ENCODE measurements around the gene ECD.
"Not testable (repeated sequence)": the region's sequence is repeated elsewhere in the genome, so short reads cannot be mapped to it uniquely, and the experiment has no call there.

Gene ECD

GRCh38 chr10:73131913-73132686 lies 35.7 kb downstream of the ECD start:
- Mint-ChIP-seq H3K9me3 (no peaks in the 10 kb centered on the region), H3K4me1 (ENCODE audit: low read depth) (no peaks in the 10 kb centered on the region), H3K27ac (no peak overlapping the region), H3K36me3 (ENCODE audit: low read depth) (peaks cover 60% of the 10 kb centered on the region), H3K27me3 (no peaks in the 10 kb centered on the region), H3K4me3 (no peak overlapping the region)

GRCh38 chr10:73131301-73131700 lies 36.5 kb downstream of the ECD start:
- Mint-ChIP-seq H3K4me1 (ENCODE audit: low read depth) (no peaks in the 10 kb centered on the region), H3K27ac (no peak overlapping the region), H3K36me3 (ENCODE audit: low read depth) (peaks cover 61% of the 10 kb centered on the region), H3K9me3 (no peaks in the 10 kb centered on the region), H3K4me3 (no peak overlapping the region), H3K27me3 (no peaks in the 10 kb centered on the region)

GRCh38 chr10:73126343-73126742 lies 41.5 kb downstream of the ECD start:
- no peak overlapping the region for H3K4me3 Mint-ChIP-seq
- peaks cover 25% of the 10 kb centered on the region for H3K36me3 Mint-ChIP-seq (ENCODE audit: low read depth)
- H3K27ac Mint-ChIP-seq: no peak overlapping the region
- H3K9me3 Mint-ChIP-seq: no peaks in the 10 kb centered on the region
- no peaks in the 10 kb centered on the region for H3K4me1 Mint-ChIP-seq (ENCODE audit: low read depth)
- no peaks in the 10 kb centered on the region for H3K27me3 Mint-ChIP-seq

DNA sequence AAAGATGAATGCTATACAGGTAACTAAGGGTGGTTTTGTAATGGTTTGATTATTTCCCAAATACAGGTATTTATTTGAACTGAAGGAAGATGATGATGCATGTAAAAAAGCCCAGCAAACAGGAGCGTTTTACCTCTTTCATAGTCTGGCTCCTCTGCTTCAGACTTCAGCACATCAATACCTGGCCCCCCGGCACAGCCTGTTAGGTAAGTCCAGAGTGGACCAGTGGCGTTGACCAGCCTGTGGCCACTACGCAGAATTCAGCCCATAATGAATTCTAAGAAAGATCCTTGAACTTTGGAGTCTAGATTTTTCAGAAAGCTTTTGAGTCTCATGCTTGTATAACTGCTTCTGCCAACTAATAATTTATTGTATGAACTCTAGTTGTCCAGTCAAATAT lies 47.9 kb downstream of the ECD start:
- H3K27me3 Mint-ChIP-seq: no peaks in the 10 kb centered on the region
- peaks cover 6% of the 10 kb centered on the region for H3K4me1 Mint-ChIP-seq (ENCODE audit: low read depth)
- no peak overlapping the region for H3K27ac Mint-ChIP-seq
- no peak overlapping the region for H3K4me3 Mint-ChIP-seq
- peaks cover 9% of the 10 kb centered on the region for H3K36me3 Mint-ChIP-seq (ENCODE audit: low read depth)
- no peaks in the 10 kb centered on the region for H3K9me3 Mint-ChIP-seq

DNA sequence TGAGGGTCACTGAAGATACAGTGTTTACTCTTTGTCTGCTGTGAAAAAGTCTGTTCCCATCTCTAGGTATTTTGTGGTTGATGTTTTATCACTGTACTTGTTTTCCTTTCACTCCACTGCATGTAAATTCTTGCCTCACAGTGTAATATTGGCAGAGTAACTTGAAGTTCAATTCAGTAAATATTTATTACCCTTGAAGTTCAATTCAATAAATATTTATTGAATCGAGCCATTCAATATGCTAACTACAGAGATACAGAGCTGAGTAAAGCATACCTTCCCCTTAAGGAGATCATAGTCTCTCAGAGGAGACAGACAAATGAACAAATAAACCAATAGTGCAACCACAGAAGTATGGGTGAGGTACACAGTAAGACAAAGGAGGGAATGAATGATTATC lies 48.4 kb downstream of the ECD start:
- Mint-ChIP-seq H3K4me3 (no peak overlapping the region), H3K27me3 (no peaks in the 10 kb centered on the region), H3K27ac (no peak overlapping the region)

GRCh38 chr10:73117976-73118743 lies 49.6 kb downstream of the ECD start:
- Mint-ChIP-seq H3K4me1 (ENCODE audit: low read depth) (peaks cover 6% of the 10 kb centered on the region), H3K27ac (peak overlapping the region; percentile 45)

More for the DNA sequence above, 48.4 kb downstream of the ECD start:
- H3K4me1 Mint-ChIP-seq (ENCODE audit: low read depth): peaks cover 6% of the 10 kb centered on the region
- peaks cover 9% of the 10 kb centered on the region for H3K36me3 Mint-ChIP-seq (ENCODE audit: low read depth)
- H3K9me3 Mint-ChIP-seq: no peaks in the 10 kb centered on the region

GRCh38 chr10:73116017-73116416 lies 51.8 kb downstream of the ECD start:
- Mint-ChIP-seq H3K4me1 (ENCODE audit: low read depth) (peaks cover 12% of the 10 kb centered on the region), H3K27ac (no peak overlapping the region), H3K36me3 (ENCODE audit: low read depth) (peaks cover 9% of the 10 kb centered on the region), H3K4me3 (no peak overlapping the region), H3K27me3 (no peaks in the 10 kb centered on the region), H3K9me3 (no peaks in the 10 kb centered on the region)

More at GRCh38 chr10:73117976-73118743, 49.6 kb downstream of the ECD start:
- Mint-ChIP-seq H3K36me3 (ENCODE audit: low read depth) (peaks cover 9% of the 10 kb centered on the region), H3K9me3 (no peaks in the 10 kb centered on the region), H3K27me3 (no peaks in the 10 kb centered on the region), H3K4me3 (no peak overlapping the region)

DNA sequence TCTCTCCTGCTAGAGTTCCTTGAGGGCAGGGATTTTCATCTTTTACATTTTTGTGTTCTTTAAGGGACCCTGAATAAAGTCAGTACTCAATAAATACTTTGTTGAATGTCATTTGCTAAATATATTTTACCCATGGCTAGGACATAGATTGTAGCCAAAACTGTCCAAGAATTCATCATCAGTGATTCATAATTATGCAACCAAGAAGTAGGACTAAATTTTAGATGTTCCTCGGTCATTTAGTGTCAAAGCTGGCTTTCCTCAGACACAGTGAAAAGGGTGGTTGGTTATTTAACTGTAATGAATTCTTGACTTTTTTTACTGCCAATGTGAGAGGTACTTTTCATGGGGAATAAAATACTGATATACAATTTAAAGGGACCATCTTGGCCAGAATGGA lies 54.3 kb downstream of the ECD start:
- H3K36me3 Mint-ChIP-seq (ENCODE audit: low read depth): peaks cover 21% of the 10 kb centered on the region
- no peak overlapping the region for H3K4me3 Mint-ChIP-seq
- H3K27me3 Mint-ChIP-seq: no peaks in the 10 kb centered on the region
- no peak overlapping the region for H3K27ac Mint-ChIP-seq
- H3K4me1 Mint-ChIP-seq (ENCODE audit: low read depth): peaks cover 22% of the 10 kb centered on the region
- H3K9me3 Mint-ChIP-seq: no peaks in the 10 kb centered on the region

DNA sequence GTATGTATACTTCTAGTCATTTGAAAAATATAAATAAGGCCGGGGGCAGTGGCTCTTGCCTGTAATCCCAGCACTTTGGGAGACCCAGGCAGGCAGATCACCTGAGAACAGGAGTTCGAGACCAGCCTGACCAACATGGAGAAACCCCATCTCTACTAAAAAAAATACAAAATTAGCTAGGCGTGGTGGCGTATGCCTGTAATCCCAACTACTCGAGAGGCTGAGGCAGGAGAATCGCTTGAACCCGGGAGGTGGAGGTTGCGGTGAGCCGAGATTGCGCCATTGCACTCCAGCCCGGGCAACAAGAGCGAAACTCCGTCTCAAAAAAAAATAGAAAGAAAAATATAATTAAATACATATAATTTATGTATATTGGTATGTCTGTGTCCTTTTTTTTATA lies 55.8 kb downstream of the ECD start:
- H3K4me1 Mint-ChIP-seq (ENCODE audit: low read depth): peaks cover 16% of the 10 kb centered on the region
- H3K27ac Mint-ChIP-seq, H3K27me3 Mint-ChIP-seq, H3K9me3 Mint-ChIP-seq, H3K4me3 Mint-ChIP-seq: not testable (repeated sequence)
- H3K36me3 Mint-ChIP-seq (ENCODE audit: low read depth): peaks cover 26% of the 10 kb centered on the region

GRCh38 chr10:73110345-73110849 lies 57.4 kb downstream of the ECD start, which contains the start of gene NUDT13:
Gene NUDT13, plus strand, starts transcription at chr10:73110455. Its CDS starts 3,911 bp downstream, at chr10:73114366.
- no peaks in the 10 kb centered on the region for H3K27me3 Mint-ChIP-seq
- peak within 1 kb of the TSS; percentile 97 for H3K27ac Mint-ChIP-seq
- H3K4me3 Mint-ChIP-seq: peak within 1 kb of the TSS; percentile 92
- H3K4me1 Mint-ChIP-seq (ENCODE audit: low read depth): peaks cover 16% of the 10 kb centered on the region
- peaks cover 32% of the 10 kb centered on the region for H3K36me3 Mint-ChIP-seq (ENCODE audit: low read depth)
- H3K9me3 Mint-ChIP-seq: no peaks in the 10 kb centered on the region

GRCh38 chr10:73109248-73109652 lies 58.6 kb downstream of the ECD start:
- not testable (repeated sequence) for H3K4me3 Mint-ChIP-seq, H3K27me3 Mint-ChIP-seq, H3K27ac Mint-ChIP-seq, H3K9me3 Mint-ChIP-seq
- Mint-ChIP-seq H3K4me1 (ENCODE audit: low read depth) (peaks cover 16% of the 10 kb centered on the region), H3K36me3 (ENCODE audit: low read depth) (peaks cover 32% of the 10 kb centered on the region)

DNA sequence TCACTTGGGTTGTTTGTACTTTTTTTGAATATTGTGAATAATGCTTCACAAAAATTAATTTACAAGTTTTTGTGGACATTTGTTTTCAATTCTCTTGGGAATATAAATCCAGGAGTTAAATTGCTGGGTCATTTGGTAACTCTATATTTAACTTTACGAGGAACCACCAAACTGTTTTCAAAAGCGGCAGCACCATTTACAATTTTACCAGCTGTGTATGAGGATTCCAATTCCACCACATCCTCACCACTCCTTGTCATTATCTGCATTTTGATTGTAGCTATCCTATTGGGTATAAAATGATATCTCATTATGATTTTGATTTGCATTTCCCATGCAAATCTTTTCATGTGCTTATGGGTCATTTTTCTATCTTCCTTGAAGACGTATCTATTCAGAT lies 61.5 kb downstream of the ECD start:
- H3K27ac Mint-ChIP-seq: no peak overlapping the region
- no peaks in the 10 kb centered on the region for H3K9me3 Mint-ChIP-seq
- H3K27me3 Mint-ChIP-seq: no peaks in the 10 kb centered on the region
- peaks cover 36% of the 10 kb centered on the region for H3K36me3 Mint-ChIP-seq (ENCODE audit: low read depth)
- H3K4me1 Mint-ChIP-seq (ENCODE audit: low read depth): peaks cover 12% of the 10 kb centered on the region
- H3K4me3 Mint-ChIP-seq: no peak overlapping the region

GRCh38 chr10:73099141-73099540 lies 68.7 kb downstream of the ECD start:
- Mint-ChIP-seq H3K4me3 (no peak overlapping the region), H3K27ac (no peak overlapping the region), H3K36me3 (ENCODE audit: low read depth) (peaks cover 9% of the 10 kb centered on the region), H3K9me3 (no peaks in the 10 kb centered on the region), H3K27me3 (no peaks in the 10 kb centered on the region), H3K4me1 (ENCODE audit: low read depth) (peaks cover 19% of the 10 kb centered on the region)

DNA sequence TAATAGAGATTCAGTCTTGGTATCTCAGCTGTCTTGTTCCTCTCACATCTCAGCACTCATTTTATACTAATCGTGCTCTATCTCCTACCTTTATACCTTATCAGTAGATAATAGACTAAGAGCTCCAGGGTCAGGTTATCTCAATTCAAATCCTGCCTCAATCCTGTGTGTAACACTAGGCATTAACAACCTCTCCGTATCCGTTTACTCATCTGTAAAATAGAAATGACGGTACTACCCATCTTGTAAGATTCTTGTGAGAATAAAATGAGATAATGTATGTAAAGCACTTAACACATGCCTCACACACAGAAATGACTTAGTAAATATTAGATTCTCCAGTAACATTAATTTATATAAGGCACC lies 70.5 kb downstream of the ECD start:
- H3K4me3 Mint-ChIP-seq: peak overlapping the region; percentile 96
- H3K4me1 Mint-ChIP-seq (ENCODE audit: low read depth): peaks cover 33% of the 10 kb centered on the region
- no peaks in the 10 kb centered on the region for H3K9me3 Mint-ChIP-seq
- peaks cover 16% of the 10 kb centered on the region for H3K36me3 Mint-ChIP-seq (ENCODE audit: low read depth)
- H3K27ac Mint-ChIP-seq: peak overlapping the region; percentile 96
- H3K27me3 Mint-ChIP-seq: no peaks in the 10 kb centered on the region
